ENCODE results near the gene ARHGAP6.
"Not testable (repeated sequence)": the region's sequence is repeated elsewhere in the genome, so short reads cannot be mapped to it uniquely, and the experiment has no call there.

The ARHGAP6 gene

GRCh38 chrX:11509786-11510185, 155.9 kb downstream of the ARHGAP6 start:
- DNase-seq: no peak

- no peak for DNase-seq
These were observed 161.5 kb downstream of the ARHGAP6 start for GRCh38 chrX:11504234-11504633.

GRCh38 chrX:11499076-11500044, 166.4 kb downstream of the ARHGAP6 start:
- no peak for DNase-seq

GRCh38 chrX:11491375-11491774, 174.3 kb downstream of the ARHGAP6 start:
- not testable (repeated sequence) for DNase-seq

- DNase-seq: no peak
These were observed 181.4 kb downstream of the ARHGAP6 start for GRCh38 chrX:11484290-11484689.

GRCh38 chrX:11481035-11481434, 184.7 kb downstream of the ARHGAP6 start:
- no peak for DNase-seq

GRCh38 chrX:11480626-11481025, 185.1 kb downstream of the ARHGAP6 start:
- DNase-seq: no peak

- no peak for DNase-seq
These were observed 186.8 kb downstream of the ARHGAP6 start for GRCh38 chrX:11478911-11479310.

GRCh38 chrX:11478026-11478425, 187.7 kb downstream of the ARHGAP6 start:
- no peak for DNase-seq

- no peak for DNase-seq
These were observed 191.1 kb downstream of the ARHGAP6 start for GRCh38 chrX:11474576-11474975.

GRCh38 chrX:11474021-11474420, 191.7 kb downstream of the ARHGAP6 start:
- no peak for DNase-seq

GRCh38 chrX:11472879-11473278, 192.8 kb downstream of the ARHGAP6 start:
- DNase-seq: no peak

- no peak for DNase-seq
These were observed 193.3 kb downstream of the ARHGAP6 start for GRCh38 chrX:11472381-11472780.

GRCh38 chrX:11470250-11470974, 195.3 kb downstream of the ARHGAP6 start:
- no peak for DNase-seq

GRCh38 chrX:11465648-11466411, 199.9 kb downstream of the ARHGAP6 start:
- no peak for DNase-seq

GRCh38 chrX:11464836-11465463, 200.8 kb downstream of the ARHGAP6 start:
- DNase-seq: no peak

GRCh38 chrX:11464380-11464779, 201.3 kb downstream of the ARHGAP6 start:
- no peak for DNase-seq

- DNase-seq: no peak
These were observed 203.1 kb downstream of the ARHGAP6 start for GRCh38 chrX:11462648-11463047.

- DNase-seq: no peak
These were observed 203.6 kb downstream of the ARHGAP6 start for GRCh38 chrX:11462136-11462535.

- no peak for DNase-seq
These were observed 204.3 kb downstream of the ARHGAP6 start for GRCh38 chrX:11461201-11462001.

GRCh38 chrX:11460347-11460746, 205.4 kb downstream of the ARHGAP6 start:
- DNase-seq: no peak

GRCh38 chrX:11458170-11458569, 207.6 kb downstream of the ARHGAP6 start:
- no peak for DNase-seq
